Epidermal melanocyte (primary cell): Measurements from ENCODE around the gene WDR11.

ENCODE experiments used
- DNase-seq: peaks from one replicate; pipeline ENCODE4 v3.0.0; 2011; ENCODE audit warnings: low spot score; ENCODE audit not compliant: insufficient read length

WDR11 gene

DNA sequence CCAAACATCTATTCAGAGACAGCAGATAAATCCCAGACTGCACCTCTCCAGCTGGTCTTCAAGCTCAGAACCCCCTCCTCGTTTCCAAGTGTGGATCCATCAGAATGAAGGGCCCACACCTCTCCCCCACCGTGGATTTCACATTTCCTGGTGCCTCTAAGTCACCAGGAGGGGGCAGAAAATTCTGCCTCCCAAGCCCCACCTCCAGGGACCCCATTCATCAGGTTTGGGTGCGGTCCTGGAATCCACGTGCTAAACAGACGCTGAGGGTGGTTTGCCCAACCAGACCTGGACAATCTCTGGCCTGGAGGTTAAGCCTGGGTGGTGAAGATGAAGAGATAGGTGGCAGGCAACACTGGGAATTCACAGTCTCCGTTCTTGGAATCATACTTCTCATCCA, 92.4 kb downstream of the WDR11 start:
- DNase-seq = no peak

DNA sequence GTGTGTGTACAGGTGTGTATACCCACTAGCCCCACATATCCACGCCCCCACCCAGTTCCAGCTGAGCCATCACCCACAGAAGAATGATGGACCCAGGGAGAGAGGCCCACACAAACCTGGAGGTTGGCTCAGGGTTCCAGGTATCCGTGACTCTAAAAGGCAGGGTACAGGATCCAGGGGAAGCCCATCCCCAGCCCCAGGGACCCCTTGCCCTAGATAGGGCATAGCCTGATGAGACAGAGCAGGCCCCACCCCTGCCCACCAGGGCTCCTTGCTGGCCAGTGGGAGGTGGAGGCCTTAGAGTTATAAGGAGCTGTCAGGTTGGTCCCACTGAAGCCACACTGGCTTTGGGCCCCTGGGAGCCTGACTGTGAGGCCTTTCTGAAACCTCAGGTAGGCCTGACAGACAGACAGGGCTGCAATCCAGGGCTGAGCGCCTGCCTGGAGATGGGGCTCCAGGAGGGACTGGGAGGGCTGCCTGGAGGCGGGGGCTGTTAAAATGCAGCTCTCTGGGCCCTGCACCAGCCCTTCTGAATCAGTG, 93.5 kb downstream of the WDR11 start:
- DNase-seq = no peak

DNA sequence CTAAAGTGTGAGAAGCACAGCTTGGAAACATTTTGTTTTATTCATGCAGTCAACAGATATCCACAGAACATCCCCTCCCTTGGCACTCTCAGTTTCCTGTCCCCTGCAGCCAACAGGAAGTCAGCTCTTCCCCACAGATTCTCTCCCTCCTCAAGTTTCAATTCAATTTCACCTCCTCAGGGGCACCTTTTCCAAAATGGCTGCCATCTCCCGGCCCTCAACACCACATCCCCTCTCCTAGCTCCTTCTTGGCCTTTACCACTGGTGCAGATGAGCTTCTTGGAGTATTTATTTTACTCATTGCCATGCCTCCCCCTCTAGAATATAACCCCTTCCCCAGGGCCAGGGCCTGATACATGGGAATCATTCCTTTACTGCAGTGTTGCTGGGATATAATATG, 94.0 kb downstream of the WDR11 start:
- DNase-seq = no peak

DNA sequence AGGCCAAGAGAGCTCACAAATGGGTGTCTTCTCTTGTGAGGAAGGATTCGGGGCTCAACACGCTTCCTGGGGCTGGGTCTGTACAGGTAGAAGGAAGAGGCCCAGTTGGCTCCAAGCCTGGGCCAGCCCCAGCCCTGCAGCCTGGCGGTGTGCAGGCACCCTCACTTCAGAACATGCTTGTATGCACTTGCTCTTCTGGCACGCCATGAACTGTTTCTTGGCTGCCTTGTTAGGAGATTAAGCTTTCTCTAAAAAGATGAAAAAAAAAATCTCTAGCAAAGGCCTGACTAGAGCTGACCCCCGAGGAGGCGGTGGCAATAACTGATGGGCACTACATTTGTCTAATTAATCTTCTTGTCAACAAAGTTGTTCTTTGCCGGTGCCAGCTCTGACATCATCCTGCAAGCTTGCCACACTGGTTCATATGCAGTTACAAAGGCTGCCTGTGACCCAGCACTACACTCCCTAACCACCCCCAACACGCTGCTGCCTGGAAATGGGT, 94.7 kb downstream of the WDR11 start:
- no peak for DNase-seq

DNA sequence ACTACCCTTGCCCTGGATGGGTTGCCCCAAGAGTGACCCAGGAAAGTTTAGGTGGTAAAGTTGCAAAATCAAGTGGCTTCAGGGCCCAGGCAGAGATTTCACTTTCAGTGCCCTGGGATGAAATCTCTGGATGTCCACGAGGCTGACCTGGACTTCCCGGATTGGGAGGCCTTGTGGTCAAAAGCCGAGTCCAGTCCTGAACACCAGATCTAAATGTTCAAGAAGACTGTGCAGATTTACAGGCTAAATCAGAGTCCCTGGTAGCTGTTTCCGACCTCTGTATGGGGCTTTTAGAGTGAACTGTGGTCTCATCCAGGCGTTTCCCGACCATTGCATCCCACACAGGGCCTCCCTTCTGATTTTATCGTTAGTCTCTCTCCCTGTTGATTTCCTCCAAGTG, 95.3 kb downstream of the WDR11 start:
- no peak for DNase-seq

DNA sequence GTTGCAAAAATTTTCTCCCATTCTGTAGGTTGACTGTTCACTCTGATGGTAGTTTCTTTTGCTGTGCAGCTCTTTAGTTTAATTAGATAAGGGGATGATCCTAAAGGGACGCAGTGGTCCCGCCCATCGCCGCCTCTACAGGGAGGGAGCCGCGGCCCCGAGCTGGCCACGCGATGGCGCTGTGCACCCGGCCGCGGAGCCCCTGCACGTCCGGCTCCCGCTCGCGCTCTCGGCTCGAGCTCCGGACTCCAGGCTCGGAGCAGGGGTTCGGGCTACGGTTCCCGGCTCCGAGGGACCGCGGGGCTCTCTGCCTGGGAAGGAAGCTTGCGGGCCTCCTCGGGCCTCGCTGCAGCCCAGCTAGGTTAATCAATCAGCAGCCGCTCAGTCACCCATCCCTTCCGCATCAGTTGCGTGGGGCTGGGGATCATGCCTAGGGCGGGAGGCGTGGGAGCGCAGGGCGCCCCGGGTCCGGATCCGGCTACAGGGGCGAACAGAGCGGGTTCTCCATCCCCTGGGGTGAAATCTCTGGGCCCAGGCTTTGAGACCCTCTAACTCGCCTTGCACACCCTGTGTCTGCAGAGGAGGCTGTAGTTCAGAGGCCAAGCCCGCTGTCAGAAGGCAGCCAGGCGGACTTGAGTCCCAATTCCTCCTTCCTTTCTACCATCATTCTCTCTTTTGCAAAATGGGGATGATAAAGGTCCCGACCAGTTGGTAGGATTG, 97.9 kb downstream of the WDR11 start:
- peak; percentile 46 for DNase-seq

DNA sequence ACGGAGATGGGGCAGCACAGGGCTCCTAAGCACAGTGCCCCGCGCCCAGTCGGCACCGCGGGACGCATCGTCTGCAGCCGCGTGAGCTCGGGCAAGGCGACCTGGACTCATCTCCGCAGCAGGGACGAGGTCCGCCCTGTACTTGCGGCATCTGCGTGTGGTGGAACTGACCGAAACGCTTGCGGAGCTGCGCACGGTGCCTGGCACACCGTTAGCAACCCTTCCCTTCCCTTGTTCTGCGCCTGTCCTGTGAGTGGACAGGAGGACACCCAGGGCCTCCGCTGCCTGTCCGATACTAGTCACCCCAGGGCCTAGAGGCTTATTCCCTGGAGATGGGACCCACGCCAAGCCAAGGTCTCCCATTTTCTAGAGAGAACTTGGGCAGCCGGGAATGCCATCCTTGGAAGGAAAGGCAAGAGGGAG, 98.5 kb downstream of the WDR11 start:
- no peak for DNase-seq

DNA sequence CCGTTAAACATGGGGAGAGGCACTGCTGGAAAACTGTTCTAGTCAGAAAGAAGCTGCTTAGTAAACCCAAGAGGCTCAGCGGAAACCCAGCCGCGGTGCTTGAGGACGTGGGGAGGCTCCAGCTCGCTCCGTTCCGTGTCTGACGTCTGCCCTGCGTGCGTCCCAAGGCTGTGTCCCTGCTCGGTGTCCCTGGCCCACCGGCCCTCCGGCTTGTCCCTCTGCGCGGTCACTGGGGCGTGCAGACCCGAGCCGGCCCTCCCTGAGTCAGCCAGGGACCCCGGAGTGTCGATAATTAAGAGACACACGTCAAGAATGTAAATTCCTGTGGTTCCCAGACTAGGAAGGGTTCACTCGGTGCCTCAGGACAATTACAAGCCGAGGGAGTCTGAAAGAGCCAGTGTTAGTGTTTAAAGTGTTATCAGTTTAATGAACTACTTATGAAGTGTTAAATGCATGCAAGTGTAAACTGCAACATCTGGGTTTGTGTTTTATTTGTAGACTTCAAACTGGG, 98.9 kb downstream of the WDR11 start:
- DNase-seq = no peak

DNA sequence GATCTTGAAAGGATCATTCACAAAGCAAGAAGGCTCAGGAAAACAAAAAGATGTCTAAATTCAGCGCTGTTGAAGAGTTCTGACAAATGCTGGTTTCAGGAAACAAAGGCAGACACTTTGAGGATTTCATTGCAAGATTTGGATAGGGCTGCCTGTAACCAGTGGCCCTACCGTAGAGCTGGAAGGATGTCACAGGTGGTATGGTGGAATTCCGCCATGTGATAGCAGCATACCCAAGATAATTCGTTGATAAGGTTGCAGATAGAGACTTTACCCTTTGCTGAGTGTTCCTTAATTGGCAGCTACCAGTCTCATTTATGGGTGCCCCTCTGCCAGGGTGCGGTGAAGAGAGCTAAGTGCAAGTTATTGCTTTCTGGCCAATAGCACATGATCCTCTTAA, 100.1 kb downstream of the WDR11 start:
- DNase-seq = no peak

DNA sequence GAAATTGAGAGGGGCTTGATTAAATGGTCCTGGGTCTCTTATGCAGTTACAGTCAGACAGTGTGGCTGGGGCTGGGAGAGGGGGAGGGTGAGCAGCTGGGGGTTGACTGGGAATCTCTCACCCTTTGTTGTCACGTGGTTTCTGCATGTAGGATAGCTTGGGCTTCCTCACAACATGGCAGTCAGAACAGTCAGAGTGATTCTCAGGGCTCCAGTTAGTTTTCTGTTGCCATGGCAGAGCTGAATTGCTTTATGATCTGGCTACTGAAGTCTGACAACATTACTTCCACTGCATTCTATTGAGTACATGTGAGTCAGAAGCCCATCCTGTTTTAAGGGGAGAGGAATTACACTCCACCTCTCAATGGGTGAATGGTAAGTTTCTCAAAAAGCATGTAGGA, 102.7 kb downstream of the WDR11 start:
- no peak for DNase-seq
